HG02588 (cell line): Measurements from ENCODE around the gene LRRC18.

Experiments used
- ATAC-seq: cut with Tn5 transposase; IDR thresholded peaks from one replicate; pipeline ENCODE4 v1.9.1; 2021; ENCODE audit warnings: mild to moderate bottlenecking, moderate library complexity; ENCODE audit not compliant: unreplicated experiment

LRRC18 gene

GRCh38 chr10:48939790-48940325 lies at the start of gene LRRC18:
Gene LRRC18 (minus strand): TSS chr10:48939840. CDS start chr10:48914155, 25,685 bp downstream.
- no peak for ATAC-seq

- no peak for ATAC-seq
These were observed 46.0 kb upstream of the LRRC18 start for GRCh38 chr10:48985621-48986158.

GRCh38 chr10:48983648-48984351 lies 44.2 kb upstream of the LRRC18 start:
- no peak for ATAC-seq

DNA sequence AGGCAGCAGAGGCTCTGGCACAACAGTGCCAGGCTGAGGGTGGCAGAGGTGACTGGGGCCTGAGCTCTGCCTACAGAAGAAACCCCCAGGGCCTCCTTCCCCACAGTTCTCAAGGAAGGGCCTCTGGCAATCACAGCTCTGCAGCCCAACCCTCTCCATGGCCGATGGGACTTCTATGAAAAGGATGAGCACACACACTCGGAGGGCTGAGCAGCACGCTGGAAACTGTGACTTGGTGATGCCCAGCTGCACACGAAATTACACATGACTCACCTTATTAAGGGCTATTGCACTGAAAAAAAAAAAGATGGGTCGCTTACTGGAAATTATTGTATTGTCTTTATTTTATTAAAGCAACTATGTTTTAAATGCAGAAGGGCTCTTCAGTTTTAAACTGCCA lies 42.9 kb upstream of the LRRC18 start:
- no peak for ATAC-seq

- ATAC-seq: no peak
These were observed 41.8 kb upstream of the LRRC18 start for GRCh38 chr10:48981310-48981907.

DNA sequence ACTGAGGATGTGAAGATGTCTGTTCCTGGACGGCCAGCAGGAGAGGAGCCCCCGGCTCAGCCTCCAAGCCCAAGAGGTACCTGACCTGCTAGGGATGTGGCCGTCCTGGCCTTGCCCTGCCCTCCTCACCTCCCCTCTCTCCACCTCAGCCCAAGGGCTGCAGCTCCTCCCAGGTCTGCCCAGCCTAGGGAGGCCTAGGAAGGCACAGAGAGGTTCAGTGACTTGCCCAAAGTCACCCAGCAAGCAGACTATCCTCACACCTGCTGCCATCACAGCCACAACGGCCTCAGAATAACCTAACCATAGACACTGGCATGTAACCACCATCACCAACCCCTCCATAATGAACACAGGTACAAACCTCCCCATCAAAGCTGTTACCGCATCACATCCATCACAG lies 38.7 kb upstream of the LRRC18 start:
- ATAC-seq: no peak

DNA sequence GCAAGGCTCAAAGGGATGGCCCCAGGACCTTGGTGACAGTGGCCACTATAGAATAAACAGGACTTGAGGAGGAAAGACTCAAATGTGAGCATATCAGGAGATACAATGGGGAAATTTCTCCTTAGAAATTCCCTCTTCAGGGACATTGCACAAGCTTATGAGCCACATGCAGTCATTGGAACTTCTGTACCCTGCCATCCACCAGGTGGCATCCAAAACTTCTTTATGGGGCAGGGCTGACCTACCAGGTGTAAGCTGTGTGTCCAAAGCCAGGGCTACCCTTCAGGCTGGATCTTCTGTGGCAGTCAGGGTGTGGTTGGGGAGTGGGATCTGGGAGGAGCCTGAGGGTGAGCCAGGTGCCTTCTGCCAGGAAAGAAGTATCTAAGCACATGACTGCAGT lies 36.6 kb upstream of the LRRC18 start:
- ATAC-seq: no peak

DNA sequence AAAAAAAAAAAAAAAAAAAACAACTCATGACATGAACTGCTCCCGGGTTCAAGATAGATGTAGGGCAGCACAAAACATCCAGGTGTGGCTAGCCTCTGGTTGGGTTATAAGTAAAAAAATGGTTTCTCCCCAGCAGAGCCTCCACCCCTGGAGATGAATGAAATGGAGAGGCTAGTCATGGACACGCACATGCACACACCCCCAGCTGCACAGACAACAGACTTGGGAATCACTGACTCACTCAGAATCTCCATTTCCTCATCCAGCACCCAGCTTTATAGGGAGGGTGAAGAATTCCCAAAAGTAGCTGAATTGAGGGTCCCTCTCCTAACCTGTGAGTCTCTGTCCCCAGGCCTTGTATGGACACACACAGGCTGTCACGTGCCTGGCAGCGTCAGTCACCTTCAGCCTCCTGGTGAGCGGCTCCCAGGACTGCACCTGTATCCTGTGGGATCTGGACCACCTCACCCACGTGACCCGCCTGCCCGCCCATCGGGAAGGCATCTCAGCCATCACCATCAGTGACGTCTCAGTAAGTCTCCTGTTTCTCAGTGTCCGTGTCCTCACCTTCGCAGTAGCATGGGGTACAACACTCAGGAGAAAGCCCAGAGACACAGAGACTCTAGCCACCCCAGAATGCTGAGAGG lies 35.0 kb upstream of the LRRC18 start:
- ATAC-seq: no peak

DNA sequence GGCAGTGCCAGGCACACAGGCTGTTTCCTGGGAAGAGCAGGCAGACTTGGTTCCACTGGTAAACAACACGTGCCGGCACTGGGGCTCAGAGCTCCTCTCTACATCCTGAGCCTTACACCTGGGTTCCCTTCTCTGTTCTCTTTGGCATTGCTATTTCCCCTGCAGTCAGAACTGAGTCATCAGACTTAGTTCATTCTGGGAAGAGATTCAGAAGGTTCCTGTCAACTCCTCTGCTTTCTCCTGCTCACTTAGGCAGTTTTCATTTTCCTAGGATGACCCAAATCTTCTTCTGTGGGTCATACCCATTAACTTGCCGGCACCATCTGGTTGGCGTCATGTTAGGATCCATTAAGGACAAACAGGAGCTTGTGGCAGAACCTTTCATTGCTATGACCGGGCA lies 33.4 kb upstream of the LRRC18 start:
- ATAC-seq: no peak

- ATAC-seq: no peak
These were observed 31.0 kb upstream of the LRRC18 start for GRCh38 chr10:48970654-48971053.

- ATAC-seq: no peak
These were observed 30.4 kb upstream of the LRRC18 start for GRCh38 chr10:48970046-48970445.

DNA sequence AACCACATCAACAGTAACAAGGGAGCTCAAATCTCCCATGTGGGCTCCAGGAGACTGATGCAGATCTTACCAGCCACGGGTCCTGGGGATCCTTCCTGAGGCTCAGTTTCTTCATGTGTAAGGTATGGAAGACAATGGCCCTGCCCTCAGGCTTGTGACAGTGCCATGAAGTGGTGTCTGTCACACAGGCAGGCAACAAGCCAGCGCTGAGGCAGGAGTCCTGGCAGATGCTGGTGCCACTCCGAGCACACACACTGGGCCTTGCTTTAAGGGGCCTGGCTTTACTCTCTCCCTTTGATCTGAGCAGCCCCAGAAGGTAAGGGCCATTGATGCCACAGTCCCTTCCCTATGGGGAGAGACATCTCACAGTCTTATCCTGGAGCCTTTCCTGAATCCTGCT lies 28.4 kb upstream of the LRRC18 start:
- no peak for ATAC-seq

- no peak for ATAC-seq
These were observed 25.8 kb upstream of the LRRC18 start for GRCh38 chr10:48965460-48965859.

DNA sequence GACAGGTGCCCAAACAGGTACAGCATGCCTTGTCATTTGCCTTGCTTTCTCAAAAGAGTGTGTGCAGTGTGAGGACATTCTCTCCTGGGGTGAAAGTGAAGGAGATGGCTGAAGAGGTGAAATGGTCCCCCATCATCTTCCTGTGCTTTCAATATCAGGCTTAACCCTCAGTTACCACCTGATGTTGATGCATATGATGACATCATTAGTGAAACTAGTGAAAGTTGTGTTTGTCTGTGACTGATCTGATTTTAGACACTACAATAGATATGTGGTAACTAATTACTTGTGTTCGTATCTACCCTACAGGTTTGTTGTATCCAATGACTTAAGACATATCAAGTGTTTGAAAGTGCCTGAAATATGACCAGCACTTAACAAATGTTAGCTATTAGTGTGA lies 24.4 kb upstream of the LRRC18 start:
- ATAC-seq: no peak

GRCh38 chr10:48958598-48959190 lies 19.1 kb upstream of the LRRC18 start:
- ATAC-seq: no peak

- ATAC-seq: no peak
These were observed 17.9 kb upstream of the LRRC18 start for GRCh38 chr10:48957361-48958151.

DNA sequence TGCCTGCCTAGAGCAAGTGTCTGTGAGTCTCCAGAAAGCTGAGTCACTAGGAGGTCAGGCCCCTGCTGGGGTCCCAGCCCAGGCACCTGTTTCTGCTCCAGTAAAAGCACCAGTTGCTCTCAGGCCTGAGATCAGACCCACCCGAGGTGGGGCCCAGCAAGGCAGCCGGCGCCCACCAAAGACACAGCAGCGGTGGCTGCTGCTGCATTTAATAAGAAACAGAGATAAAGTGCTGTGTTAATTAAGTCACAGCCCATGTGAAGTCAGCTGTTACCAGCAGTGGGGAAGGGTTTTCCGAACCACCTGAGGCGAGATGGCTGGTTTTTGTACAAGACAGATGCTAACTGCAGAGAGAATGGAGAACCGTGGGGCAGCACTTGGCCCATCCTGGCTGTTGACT lies 12.1 kb upstream of the LRRC18 start:
- no peak for ATAC-seq

DNA sequence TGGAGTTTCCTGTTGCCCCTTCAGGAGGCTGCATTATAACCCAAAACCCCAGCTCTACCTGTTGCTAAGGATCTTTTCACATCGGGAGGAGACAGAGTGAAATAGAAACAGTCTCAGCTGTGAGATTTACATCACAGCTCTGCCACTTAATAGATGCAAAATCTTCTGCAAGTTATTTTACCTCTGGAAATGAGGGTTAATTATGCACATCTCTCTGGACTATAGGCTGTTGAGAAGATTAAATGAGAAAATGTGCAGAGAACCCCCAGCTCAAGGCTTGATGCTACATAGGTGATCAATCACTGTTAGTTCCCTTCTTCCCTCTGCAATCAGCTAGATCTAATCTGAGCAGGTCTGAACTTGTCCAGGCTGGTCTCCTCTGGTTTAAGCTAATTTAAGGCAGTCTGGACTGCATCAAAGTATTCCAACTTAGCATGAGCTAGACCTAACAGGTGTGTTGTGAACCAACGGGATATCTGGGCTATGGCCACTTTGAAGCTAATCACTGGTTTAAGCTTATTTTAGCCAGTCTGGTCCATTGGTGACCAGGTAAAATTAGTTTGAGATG lies 8.9 kb upstream of the LRRC18 start:
- no peak for ATAC-seq

- no peak for ATAC-seq
These were observed 8.2 kb upstream of the LRRC18 start for GRCh38 chr10:48947690-48948469.
